HG03439 (cell line): ENCODE results near the gene ZC3H7B.

Experiments used
- ATAC-seq: cut with Tn5 transposase; IDR thresholded peaks from one replicate; pipeline ENCODE4 v1.9.1; 2021; ENCODE audit warnings: mild to moderate bottlenecking, moderate library complexity; ENCODE audit not compliant: unreplicated experiment

ZC3H7B gene

DNA sequence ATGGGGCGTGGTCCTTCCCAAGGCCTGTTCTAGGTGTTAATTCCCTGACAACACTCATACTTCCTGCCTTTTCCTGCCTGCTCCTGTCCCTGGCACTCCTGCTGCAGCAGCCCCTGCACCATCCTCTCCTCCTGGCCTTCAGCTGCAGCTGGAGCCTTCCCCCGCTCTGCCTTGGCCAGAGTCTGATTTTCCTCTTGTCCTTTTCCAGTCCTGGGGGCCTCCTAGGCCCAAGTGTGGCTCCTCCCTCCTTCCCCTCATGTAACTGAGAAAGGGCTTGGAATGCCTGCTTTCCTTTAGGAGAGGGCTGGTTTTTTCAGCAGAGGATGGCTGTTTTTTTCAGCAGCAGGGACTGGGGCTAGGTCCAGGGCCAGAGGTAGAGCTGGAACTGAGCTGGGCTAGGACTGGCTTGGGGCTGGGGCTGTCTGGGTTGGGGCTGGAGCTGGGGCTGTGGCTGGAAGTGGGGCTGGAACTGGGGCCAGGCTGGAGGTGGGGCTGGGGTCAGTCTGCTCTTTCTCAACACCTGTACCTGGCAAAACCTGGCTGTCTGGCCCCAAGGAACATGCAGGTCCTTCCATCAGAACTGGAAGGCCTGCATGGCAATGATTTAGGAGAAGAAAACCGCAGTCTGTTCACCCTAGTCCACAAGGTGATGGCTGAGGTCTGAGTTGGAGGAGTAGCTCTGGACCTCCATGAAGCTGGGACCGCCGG, 23.6 kb downstream of the ZC3H7B start:
- ATAC-seq: no peak

DNA sequence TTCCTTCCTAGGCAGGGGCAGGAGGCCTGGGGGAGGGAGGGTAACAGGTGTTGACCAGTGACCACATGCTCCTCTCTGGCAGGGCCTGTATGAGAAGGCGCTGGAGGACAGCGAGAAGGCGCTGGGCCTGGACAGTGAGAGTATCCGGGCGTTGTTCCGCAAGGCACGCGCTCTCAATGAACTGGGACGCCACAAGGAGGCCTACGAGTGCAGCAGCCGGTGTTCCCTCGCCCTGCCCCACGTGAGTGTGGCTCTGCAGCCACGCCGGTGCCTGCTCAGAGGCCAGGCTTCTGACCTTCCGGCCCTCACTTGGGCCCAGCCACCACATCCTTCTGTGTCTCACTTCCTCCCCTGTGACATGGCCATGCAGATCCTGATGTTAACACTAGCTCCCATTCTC, 25.8 kb downstream of the ZC3H7B start:
- ATAC-seq: no peak

DNA sequence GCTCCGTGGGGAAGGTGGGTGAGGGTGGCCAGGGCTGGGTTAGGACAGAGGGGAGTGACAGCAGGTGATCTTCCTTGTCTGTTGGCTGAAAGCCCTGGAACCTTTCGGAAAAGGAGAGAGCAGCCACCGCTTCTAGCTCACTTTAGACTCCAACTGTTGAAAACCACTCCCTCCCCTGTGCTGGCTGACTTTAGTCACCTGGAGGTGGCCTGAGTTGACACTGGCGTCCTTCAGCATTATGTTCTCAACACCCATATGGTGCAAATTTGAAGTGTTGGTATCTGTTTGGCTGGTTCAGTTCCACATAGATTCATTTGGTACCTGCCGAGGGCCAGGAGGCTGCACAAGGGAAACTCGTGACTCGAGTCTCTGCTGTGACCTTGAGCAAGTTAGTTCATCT, 28.8 kb downstream of the ZC3H7B start:
- no peak for ATAC-seq

DNA sequence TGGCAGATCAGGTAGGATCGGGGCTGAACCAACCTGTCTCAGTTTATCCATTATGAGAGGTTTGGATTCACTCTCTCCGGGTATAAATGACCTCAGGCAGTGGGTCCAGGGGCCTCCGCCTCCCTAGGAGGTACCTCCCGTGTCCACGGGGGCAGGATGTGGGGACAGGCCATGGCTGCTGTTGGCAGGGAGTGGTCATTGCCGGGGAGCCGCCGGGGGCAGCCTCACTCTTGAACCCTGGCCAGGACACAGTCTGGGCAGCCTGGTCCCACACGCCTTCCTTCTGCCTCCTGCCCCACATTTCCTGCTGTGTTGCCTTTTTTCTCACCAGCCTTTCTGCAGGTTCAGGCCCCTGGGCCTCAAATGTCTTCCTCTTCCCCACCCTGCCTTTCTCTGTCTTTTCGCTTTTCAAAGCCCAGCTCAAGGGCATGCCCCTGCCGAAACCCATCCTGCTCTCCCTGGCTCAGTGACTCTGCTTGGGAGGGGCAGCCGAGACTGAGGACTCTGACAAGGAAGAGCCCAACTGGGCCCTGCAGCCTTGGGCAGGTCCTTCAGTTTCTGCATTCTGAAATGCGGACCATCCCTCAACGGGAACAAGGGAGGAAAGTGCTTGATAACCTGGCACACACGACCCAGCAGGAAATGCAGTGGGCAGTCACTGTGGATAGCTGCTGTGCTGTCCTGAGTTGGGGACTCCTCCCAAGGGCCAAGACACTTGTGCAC, 31.1 kb downstream of the ZC3H7B start:
- no peak for ATAC-seq

DNA sequence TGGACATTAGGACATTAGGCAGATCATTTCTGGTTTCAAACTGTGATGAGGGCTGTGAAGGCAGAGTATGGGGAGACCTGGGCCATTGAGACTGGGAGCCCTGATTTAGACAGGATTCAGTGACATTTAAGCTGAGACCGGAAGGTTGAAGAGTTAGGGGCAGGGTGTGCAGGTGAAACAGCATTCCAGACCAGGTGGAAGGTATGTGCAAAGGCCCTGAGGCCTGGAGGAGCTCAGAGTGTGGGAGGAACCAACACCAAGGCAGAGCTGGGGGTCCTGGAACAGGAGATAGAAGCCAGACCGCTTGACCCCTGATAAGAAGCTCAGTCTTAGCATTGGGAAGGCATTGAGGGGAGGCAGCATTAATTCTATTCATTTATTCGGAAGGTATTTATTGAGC, 32.5 kb downstream of the ZC3H7B start:
- no peak for ATAC-seq

DNA sequence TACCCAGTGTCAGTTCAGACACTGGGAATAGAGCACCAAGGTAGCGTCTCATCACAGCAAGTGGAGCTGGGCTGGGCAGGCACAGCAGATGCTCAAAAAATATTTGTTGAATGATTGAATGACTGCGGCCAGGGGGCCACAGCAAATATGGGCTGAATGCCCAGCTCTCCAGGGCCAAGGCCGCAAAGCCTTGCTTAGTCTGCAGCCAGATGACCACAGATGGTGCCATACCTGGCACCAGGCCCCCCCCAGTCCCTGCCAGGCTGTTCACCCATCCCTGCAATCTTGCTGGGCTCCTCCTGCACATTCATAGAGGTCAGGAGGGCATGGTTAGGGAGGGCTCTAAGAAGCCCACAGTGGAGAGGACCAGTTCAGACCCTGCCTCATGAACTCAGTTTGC, 32.9 kb downstream of the ZC3H7B start:
- no peak for ATAC-seq

DNA sequence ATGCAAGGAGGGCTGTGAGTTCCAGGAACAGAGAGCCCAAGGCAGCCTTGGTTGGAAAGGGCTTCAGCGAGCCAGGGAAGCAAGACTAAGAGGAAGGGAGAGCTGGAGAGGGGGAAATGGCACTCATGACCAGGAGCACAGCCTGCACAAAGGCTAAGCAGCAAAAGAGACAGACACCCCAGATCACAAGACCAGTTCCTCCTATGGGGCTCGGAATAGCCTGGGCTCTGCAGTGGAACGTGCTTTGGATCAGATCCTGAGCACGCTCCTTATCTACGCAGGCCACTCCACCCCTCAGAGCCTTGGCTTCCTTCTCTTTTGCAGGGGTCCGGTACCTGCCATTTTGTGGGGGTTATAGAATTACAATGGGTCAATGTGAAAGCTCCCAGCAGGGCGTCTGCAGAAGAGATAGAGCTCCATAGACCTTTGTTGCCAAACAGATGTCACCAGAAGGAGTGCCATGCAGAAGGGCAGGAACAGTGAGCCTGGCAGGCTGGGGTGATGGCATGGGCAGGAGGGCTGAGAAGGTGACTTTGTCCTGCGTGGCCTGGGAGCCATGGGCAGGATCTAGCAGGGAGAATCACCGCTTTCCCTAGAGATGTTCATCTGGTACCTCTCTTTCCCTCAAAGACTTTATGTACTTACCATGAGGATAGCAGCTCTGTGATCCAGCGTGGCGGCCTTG, 33.8 kb downstream of the ZC3H7B start:
- no peak for ATAC-seq

DNA sequence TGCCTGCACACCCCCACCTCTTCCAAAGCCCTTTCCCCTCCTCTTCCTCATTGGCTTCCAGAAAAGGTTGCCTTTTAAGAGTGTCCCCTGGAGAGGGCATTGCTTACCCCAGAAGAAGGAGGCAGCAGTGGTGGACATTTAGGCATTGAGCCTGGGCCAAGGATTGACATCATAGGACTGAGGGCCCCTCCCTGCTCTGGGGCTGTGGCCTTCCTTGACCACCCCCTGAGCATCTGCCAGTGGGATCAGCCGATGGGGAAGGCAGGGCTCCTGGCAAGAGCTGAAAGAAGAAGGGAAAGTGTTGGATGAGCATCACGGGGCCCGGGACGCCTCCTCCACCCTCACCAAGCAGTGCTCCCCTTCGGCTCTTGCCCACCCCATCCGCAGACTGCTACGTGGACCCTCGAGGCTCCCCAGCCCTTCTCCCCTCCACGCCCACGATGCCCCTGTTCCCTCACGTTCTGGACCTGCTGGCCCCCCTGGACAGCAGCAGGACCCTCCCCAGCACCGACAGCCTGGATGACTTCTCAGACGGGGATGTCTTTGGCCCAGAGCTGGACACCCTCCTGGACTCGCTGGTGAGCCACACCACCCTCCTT, 37.4 kb downstream of the ZC3H7B start:
- no peak for ATAC-seq

DNA sequence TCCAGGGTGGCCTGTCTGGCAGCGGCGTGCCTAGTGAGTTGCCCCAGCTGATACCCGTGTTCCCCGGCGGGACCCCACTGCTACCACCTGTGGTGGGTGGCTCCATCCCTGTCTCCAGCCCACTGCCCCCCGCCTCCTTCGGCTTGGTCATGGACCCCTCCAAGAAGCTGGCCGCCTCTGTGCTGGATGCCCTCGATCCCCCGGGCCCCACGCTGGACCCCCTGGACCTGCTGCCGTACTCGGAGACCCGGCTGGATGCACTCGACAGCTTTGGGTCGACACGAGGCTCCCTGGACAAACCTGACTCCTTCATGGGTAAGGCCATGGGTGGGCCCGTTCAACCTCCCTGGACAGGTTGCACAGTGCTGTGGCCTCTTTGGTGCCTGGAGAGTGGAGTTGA, 38.5 kb downstream of the ZC3H7B start:
- no peak for ATAC-seq

DNA sequence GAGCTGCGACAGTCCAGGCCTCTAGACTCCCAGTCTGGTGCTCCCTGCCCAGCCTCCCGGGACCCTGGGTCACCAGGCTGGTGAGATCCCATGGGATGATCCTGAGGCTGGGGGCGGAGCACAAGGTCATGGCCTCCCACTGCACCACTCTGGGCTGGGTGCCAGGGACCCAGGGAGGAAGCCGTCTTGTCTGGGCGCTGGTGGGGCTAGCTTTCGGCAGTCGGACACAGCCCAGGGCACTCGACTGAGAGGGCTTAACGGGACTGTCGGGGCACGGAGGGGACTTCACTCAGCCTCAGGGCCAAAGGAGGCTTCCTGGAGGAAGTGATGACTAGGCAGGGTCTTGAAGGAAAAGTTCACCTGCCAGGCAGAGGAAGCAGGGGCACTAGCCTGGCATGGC, 39.0 kb downstream of the ZC3H7B start:
- no peak for ATAC-seq

DNA sequence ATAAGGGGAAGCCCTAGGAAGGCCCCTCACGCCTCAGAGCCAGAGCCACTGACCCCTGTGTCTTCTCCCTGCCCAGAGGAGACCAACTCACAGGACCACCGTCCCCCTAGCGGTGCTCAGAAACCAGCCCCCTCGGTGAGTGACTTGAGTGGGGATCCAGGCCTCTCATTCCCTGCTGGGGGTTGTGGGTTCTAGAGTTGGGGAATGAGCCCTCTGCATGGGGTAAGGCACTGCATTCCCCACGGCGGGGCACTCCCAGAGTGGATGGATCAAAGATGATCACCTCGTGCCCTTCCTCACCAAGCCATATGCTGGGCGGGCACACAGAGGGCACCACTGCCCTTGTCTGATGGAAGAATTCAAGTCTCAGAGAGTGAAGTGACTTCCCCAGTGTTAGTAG, 39.7 kb downstream of the ZC3H7B start:
- ATAC-seq: no peak

DNA sequence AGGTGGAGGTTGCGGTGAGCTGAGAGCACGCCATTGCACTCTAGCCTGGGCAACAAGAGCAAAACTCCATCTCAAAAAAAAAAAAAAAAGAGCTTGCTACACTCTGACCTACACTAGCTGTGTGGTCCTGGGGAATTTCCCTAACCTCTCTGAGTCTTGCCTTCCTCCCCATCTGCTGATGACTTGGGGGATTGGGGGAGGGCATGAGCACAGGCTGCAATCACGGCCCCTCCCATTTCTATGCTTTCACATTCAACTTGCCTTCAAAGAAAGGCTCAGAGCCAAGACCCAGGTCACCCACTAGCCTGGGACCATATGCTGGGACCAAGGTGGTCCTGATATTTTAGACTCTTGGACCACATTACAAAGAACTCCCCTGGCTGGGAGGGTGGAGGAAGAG, 40.7 kb downstream of the ZC3H7B start:
- no peak for ATAC-seq

DNA sequence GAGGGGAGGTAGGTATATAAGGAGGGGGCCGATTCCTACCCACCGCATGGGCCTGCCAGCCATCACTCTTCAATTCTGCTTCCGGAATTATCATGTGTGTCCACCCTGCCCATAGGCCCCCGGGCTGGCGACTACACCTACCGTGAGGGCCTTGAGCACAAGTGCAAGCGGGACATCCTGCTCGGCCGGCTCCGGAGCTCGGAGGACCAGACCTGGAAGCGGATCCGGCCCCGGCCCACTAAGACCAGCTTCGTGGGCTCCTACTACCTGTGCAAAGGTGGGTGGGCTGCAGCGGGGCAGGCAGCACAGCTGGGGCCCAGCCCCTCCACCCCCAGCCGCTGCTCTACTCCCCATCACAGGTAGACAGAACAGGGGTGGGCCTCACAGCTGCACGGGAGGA, 42.0 kb downstream of the ZC3H7B start:
- ATAC-seq: no peak

DNA sequence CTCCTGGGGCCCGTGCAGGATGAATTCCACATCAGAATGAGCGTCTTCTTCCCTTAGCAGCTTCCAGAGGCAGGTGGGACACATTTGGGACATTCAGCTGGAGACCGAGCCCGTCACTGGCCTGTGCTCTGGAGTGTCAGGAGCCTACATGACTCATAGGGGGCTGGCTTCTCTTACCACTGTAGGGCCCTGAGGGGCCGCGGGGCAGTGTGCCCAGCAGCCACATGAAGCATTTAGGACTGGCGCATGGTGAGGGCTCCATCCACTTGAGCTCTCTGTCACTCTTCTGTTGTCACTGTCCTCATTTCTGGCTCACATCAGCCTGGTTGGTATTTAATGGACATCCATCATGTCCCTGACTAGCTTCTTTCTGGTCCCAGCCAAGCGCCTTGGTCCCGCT, 42.4 kb downstream of the ZC3H7B start:
- ATAC-seq: no peak

DNA sequence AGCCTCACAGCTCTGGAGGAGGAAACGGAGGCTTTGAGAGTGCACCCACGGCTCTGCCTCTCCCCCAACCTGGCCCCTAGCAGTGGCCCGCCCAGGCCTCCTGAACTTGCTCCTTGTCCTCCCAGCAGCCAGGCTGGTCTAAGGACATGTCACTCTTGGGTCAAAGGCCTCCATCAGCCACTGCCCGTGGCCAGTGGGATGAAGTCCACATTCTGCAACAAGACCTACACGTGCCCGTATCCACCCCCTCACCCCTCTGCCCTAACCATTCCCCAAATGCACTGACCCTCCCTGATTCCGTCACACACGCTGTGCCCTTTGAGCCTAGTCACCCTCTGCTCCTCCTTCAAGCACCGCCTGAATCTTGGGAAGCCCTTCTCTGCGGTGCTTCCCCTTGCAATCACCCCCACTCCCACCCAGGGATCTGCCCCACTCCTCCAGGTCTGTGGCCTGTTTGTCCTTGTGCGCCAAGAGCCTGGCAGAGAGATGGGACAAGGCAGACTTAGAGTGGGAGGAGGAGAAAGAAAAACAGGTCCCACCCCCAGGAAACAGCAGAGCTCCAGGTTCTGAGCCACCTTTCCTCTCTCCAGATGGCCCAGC, 43.0 kb downstream of the ZC3H7B start:
- ATAC-seq: no peak

DNA sequence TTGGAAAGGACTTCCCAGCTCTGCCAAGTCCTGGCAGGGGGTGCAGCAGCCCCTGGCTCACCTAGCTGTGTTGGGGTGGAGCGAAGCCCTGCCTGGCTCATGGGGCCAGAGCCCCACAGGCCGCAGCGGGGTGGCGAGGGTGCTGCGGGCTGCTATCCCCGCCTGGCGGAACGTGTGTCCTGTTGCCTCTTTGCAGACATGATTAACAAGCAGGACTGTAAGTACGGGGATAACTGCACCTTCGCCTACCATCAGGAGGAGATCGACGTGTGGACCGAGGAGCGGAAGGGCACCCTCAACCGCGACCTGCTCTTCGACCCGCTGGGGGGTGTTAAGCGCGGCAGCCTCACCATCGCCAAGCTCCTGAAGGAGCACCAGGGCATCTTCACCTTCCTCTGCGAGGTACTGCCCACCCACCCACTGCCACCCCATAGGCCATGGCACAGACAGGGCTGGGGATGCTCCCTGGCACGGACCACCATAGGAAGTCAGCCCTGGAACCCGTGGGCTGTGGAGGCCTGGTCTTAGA, 44.5 kb downstream of the ZC3H7B start:
- ATAC-seq: no peak

DNA sequence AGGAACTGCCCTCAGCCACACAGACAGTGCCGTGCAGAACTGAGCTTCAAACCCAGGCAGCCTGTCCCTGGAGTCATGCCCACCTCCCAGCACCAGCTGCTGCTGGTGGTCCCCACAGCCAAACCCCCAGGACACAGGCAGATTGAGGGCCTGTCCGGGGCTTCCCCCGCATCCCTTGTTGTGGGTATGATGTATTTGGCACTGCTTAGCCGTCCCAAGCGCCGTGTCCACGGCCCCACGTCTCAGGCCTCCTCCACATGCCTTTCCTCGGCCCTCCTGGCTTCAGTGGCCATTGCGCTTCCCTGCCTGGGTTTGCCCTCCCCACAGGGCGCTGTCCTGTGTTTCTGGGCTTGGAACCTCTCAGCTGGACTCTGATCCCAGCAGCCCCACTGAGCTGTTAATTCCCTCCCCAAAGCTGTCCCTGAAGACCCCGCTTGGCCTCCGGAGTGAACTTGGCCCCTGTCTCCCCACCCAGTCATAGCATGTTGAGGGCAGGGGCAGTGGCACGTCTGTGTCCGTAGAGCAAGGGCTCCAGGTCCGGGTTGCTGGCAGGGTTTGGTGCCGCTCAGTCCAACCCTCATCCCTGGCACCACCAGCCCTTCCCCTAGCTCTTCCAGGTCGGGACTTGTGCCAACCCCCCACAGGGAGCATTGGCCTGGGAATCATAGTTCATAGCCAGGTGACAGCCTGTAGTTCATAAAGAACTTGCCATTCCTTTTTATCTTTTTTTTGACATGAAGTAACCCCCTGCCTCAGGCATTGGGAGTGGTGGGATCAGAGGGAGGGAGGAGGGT, 45.9 kb downstream of the ZC3H7B start:
- ATAC-seq: no peak

DNA sequence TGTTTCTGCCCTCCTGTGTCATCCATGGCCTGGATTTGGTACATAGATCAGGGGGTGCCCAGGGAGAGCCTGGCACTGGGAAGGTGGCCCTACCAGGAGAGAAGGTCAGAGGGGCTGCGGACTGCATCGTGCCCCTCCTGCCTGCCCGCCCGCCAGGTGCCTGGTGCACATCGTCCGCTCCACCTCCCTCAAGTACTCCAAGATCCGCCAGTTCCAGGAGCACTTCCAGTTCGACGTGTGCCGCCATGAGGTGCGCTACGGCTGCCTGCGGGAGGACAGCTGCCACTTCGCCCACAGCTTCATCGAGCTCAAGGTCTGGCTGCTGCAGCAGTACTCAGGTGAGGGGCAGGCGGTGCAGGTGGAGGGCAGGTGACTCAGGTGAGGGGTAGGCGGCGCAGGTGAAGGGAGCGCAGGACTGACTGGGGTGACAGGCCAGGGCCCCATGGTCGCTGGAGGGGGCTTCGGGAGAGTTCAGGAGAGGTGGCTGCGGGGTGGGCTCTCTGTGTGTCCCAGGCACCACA, 47.7 kb downstream of the ZC3H7B start:
- no peak for ATAC-seq

DNA sequence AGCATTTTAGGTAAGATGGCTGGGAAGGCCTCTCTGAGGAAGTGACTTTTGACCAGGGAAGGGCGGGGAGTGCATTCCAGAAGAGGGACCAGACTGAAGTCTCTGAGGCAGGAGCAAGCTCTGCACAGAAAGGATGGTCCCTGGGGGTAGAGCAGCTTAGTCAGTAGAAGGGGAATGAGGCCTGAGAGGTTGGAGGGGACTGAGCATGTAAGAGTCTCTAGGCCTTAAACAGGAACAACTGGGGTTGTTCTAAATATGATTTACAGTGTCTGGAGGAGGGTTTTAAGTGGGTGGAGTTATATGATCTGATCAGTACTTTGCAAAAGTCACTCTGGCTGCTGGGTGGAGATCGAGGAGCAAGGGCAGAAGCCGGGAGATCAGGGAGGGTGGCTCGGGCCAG, 48.8 kb downstream of the ZC3H7B start:
- no peak for ATAC-seq

DNA sequence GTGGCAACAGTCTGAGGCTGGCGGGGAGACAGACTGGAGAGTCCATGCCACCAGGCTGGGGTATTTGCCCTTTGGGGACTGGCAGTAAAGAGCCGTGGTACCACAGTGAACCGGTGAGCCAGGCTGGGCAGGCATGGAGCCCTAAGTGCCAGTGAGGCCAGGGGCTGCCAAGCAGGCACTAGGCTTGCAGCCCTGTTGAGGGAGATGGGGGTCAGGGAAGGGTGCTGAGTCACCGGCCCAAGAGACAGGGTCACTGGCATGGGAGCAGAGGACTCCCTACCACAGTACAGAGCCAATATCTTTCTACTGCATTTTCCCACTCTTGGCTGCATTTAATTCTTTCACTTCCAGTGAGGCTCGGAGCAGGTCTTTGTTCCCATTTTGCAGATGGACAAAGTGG, 49.7 kb downstream of the ZC3H7B start:
- no peak for ATAC-seq
